SK-N-SH treated with all-trans-retinoic acid at 6 μM for 48 hours (cell line): ENCODE measurements around the gene LRRC4C.

Experiments used
- ATAC-seq: fragments of 200-7000 bp; cut with Tn5 transposase; 3 replicates; pipeline ENCODE4 v1.9.1; 2020; ENCODE audit warnings: mild to moderate bottlenecking, moderate library complexity
- ARNTL ChIP-seq: fragments of 450-650 bp; formaldehyde crosslinking; IDR thresholded peaks from 2 replicates; pipeline ENCODE4 v1.5.0; 2020; ENCODE audit warnings: low read depth, mild to moderate bottlenecking, moderate library complexity, borderline replicate concordance
- BACH2 ChIP-seq: fragments of 250-450 bp; sonication (Bioruptor Pico); IDR thresholded peaks from 2 replicates; pipeline ENCODE4 v1.9.0; 2021; ENCODE audit warnings: mild to moderate bottlenecking, borderline replicate concordance
- CREB5 ChIP-seq: fragments of 250-450 bp; sonication (Bioruptor Pico); IDR thresholded peaks from 2 replicates; pipeline ENCODE4 v1.5.1; 2020; ENCODE audit warnings: low read depth, mild to moderate bottlenecking, moderate library complexity
- CSDC2 ChIP-seq: fragments of 250-450 bp; sonication (Bioruptor Pico); IDR thresholded peaks from 2 replicates; pipeline ENCODE4 v1.5.0; 2020; ENCODE audit warnings: mild to moderate bottlenecking, moderate library complexity
- CSRNP3 ChIP-seq: fragments of 250-450 bp; sonication (Bioruptor Pico); IDR thresholded peaks from 2 replicates; pipeline ENCODE4 v1.5.1; 2021; ENCODE audit warnings: mild to moderate bottlenecking, moderate library complexity
- ESRRG ChIP-seq: fragments of 250-450 bp; sonication (Bioruptor Pico); IDR thresholded peaks from 2 replicates; pipeline ENCODE4 v1.6.1; 2021; ENCODE audit warnings: mild to moderate bottlenecking
- GLIS3 ChIP-seq: fragments of 250-450 bp; sonication (Bioruptor Pico); IDR thresholded peaks from 2 replicates; pipeline ENCODE4 v1.5.0; 2020; ENCODE audit warnings: mild to moderate bottlenecking, moderate library complexity
- ISL1 ChIP-seq: fragments of 250-450 bp; sonication (Bioruptor Pico); IDR thresholded peaks from 2 replicates; pipeline ENCODE4 v2.1.2; 2022; ENCODE audit warnings: mild to moderate bottlenecking, moderate library complexity
- POU6F1 ChIP-seq: fragments of 250-450 bp; sonication (Bioruptor Pico); IDR thresholded peaks from 2 replicates; pipeline ENCODE4 v1.8.0; 2021; ENCODE audit warnings: low read depth, mild to moderate bottlenecking, moderate library complexity, borderline replicate concordance
- PPARA ChIP-seq: fragments of 250-450 bp; sonication (Bioruptor Pico); IDR thresholded peaks from 2 replicates; pipeline ENCODE4 v1.5.0; 2020; ENCODE audit warnings: mild to moderate bottlenecking, borderline replicate concordance
- RARB ChIP-seq: fragments of 250-450 bp; sonication (Bioruptor Pico); IDR thresholded peaks from 2 replicates; pipeline ENCODE4 v1.8.0; 2021; ENCODE audit warnings: mild to moderate bottlenecking, moderate library complexity
- SNAI2 ChIP-seq: fragments of 250-450 bp; sonication (Bioruptor Pico); IDR thresholded peaks from 2 replicates; pipeline ENCODE4 v1.5.0; 2020; ENCODE audit warnings: mild to moderate bottlenecking, moderate library complexity
- TCF4 ChIP-seq: fragments of 250-450 bp; sonication (Bioruptor Pico); IDR thresholded peaks from 2 replicates; pipeline ENCODE4 v1.8.0; 2021; ENCODE audit warnings: mild to moderate bottlenecking, moderate library complexity, borderline replicate concordance
- TOX ChIP-seq: fragments of 250-450 bp; sonication (Bioruptor Pico); IDR thresholded peaks from 2 replicates; pipeline ENCODE4 v1.8.0; 2021; ENCODE audit warnings: mild to moderate bottlenecking, moderate library complexity, borderline replicate concordance
- ZC3H10 ChIP-seq: fragments of 250-450 bp; sonication (Bioruptor Pico); IDR thresholded peaks from 2 replicates; pipeline ENCODE4 v1.5.1; 2021; ENCODE audit warnings: mild to moderate bottlenecking, moderate library complexity
- ZFP3 ChIP-seq: fragments of 250-450 bp; sonication (Bioruptor Pico); IDR thresholded peaks from 2 replicates; pipeline ENCODE4 v1.5.0; 2020; ENCODE audit warnings: mild to moderate bottlenecking, moderate library complexity
- ZFP30 ChIP-seq: fragments of 450-650 bp; formaldehyde crosslinking; IDR thresholded peaks from 2 replicates; pipeline ENCODE4 v1.5.0; 2022; ENCODE audit warnings: mild to moderate bottlenecking, moderate library complexity
- ZNF565 ChIP-seq: fragments of 450-650 bp; formaldehyde crosslinking; conservative IDR thresholded peaks from 2 replicates; pipeline ENCODE4 v1.5.0; 2020; ENCODE audit warnings: low read depth, mild to moderate bottlenecking, moderate library complexity
- ZNF70 ChIP-seq: fragments of 450-650 bp; formaldehyde crosslinking; IDR thresholded peaks from 2 replicates; pipeline ENCODE4 v1.5.0; 2020; ENCODE audit warnings: mild to moderate bottlenecking, moderate library complexity
- ZNF8 ChIP-seq: fragments of 450-650 bp; formaldehyde crosslinking; IDR thresholded peaks from 2 replicates; pipeline ENCODE4 v1.5.0; 2020; ENCODE audit warnings: mild to moderate bottlenecking, moderate library complexity
- TF ChIP-seq, protein P1 (sequence below): fragments of 250-450 bp; sonication (Bioruptor Pico); IDR thresholded peaks from 2 replicates; pipeline ENCODE4 v1.5.0; 2020; ENCODE audit warnings: mild to moderate bottlenecking, moderate library complexity
- TF ChIP-seq, protein P2 (sequence below): fragments of 250-450 bp; sonication (Bioruptor Pico); IDR thresholded peaks from 2 replicates; pipeline ENCODE4 v1.8.0; 2020; ENCODE audit warnings: mild to moderate bottlenecking, moderate library complexity, borderline replicate concordance

Gene LRRC4C

DNA sequence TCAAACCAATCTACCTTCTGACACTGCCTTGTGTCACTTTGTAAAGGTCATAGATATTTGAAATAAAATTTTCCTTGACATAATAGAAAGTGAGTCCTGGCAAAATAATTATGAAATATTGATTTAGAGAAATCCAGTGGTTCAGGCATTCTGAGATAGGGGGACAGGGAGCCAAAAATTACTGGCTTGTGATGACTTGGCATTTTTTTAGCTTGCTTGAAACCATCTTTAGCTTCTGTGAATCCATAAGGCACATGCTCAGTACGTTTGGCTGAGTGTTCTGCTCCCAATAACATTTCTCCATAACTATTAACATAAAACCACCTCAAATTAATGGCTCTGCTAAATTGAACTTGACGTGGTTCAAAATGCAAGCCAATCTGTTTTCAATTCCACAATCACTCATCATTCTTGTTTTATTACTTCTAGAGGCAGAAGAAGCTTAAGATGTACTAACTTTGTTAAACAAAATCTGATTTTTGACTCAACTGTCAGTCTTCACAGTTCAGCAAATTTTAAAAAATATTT lies 209.0 kb downstream of the LRRC4C start (continued):
- TF ChIP-seq ZFP30 (CRISPR knock-in tag) = no peak
- no peak for TF ChIP-seq ZNF8 (CRISPR knock-in tag)
- TF ChIP-seq GLIS3 (CRISPR knock-in tag) = no peak
- no peak for TF ChIP-seq CSRNP3 (CRISPR knock-in tag)
- TF ChIP-seq BACH2 (CRISPR knock-in tag) = no peak
- no peak for TF ChIP-seq ZFP3 (CRISPR knock-in tag)
- TF ChIP-seq ISL1 (CRISPR knock-in tag) = no peak
- no peak for TF ChIP-seq RARB (CRISPR knock-in tag)
- no peak for TF ChIP-seq ESRRG (CRISPR knock-in tag)

DNA sequence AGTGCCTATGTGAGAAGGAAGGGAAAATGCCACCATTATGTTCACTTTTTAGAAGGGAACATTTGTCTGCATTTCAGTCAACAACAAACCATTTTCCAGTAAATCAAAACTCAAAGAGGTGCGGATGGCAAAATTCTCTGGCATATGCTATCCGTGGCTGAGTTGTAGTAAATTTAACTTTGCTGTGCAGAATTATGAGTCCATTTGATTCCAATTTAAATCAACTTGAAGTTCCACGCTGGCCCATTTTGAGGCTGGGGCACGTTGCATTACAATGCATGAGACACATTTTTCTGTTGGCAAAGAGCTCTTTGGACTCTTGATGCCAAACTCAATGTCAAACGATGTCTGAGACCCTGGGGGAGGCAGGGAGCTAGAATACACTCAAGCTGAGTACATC lies 211.8 kb downstream of the LRRC4C start:
- TF ChIP-seq ISL1 (CRISPR knock-in tag) (no peak), CSDC2 (no peak), POU6F1 (CRISPR knock-in tag) (no peak), ZFP30 (CRISPR knock-in tag) (no peak), TCF4 (CRISPR knock-in tag) (no peak), CREB5 (CRISPR knock-in tag) (no peak), SNAI2 (CRISPR knock-in tag) (no peak)
- TF ChIP-seq, all 23 proteins: peak for 0
- ATAC-seq = no peak

DNA sequence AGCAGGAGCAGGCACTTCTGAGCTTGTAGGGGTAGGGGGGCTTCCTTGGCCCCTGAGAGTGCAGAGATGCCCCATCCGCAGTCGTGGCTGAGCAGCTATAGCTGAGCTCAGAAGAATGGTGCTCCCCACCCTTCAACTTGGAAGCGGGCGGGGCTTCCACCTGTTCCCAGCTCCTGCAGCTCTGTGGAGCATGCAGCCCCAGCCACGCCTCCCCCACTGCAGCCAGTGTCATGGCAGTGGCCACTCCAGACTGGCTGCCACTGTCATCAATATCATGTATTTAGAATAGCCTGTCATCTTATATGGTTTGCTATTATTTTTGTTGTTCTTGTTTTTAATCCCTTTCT lies 213.1 kb downstream of the LRRC4C start:
- ATAC-seq = no peak
- TF ChIP-seq ZNF565 (CRISPR knock-in tag) = no peak
- TF ChIP-seq ZNF70 (CRISPR knock-in tag) = no peak
- TF ChIP-seq BACH2 (CRISPR knock-in tag) = no peak
- TF ChIP-seq TOX (CRISPR knock-in tag) = no peak
- TF ChIP-seq, protein P1, sequence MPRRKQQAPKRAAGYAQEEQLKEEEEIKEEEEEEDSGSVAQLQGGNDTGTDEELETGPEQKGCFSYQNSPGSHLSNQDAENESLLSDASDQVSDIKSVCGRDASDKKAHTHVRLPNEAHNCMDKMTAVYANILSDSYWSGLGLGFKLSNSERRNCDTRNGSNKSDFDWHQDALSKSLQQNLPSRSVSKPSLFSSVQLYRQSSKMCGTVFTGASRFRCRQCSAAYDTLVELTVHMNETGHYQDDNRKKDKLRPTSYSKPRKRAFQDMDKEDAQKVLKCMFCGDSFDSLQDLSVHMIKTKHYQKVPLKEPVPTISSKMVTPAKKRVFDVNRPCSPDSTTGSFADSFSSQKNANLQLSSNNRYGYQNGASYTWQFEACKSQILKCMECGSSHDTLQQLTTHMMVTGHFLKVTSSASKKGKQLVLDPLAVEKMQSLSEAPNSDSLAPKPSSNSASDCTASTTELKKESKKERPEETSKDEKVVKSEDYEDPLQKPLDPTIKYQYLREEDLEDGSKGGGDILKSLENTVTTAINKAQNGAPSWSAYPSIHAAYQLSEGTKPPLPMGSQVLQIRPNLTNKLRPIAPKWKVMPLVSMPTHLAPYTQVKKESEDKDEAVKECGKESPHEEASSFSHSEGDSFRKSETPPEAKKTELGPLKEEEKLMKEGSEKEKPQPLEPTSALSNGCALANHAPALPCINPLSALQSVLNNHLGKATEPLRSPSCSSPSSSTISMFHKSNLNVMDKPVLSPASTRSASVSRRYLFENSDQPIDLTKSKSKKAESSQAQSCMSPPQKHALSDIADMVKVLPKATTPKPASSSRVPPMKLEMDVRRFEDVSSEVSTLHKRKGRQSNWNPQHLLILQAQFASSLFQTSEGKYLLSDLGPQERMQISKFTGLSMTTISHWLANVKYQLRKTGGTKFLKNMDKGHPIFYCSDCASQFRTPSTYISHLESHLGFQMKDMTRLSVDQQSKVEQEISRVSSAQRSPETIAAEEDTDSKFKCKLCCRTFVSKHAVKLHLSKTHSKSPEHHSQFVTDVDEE = no peak
- no peak for TF ChIP-seq PPARA (CRISPR knock-in tag)
- no peak for TF ChIP-seq ZC3H10
- no peak for TF ChIP-seq SNAI2 (CRISPR knock-in tag)
- TF ChIP-seq ZNF8 (CRISPR knock-in tag) = no peak
- TF ChIP-seq ARNTL (CRISPR knock-in tag) = no peak
- TF ChIP-seq GLIS3 (CRISPR knock-in tag) = no peak
- TF ChIP-seq ISL1 (CRISPR knock-in tag) = no peak
- no peak for TF ChIP-seq ZFP30 (CRISPR knock-in tag)
- TF ChIP-seq, protein P2, sequence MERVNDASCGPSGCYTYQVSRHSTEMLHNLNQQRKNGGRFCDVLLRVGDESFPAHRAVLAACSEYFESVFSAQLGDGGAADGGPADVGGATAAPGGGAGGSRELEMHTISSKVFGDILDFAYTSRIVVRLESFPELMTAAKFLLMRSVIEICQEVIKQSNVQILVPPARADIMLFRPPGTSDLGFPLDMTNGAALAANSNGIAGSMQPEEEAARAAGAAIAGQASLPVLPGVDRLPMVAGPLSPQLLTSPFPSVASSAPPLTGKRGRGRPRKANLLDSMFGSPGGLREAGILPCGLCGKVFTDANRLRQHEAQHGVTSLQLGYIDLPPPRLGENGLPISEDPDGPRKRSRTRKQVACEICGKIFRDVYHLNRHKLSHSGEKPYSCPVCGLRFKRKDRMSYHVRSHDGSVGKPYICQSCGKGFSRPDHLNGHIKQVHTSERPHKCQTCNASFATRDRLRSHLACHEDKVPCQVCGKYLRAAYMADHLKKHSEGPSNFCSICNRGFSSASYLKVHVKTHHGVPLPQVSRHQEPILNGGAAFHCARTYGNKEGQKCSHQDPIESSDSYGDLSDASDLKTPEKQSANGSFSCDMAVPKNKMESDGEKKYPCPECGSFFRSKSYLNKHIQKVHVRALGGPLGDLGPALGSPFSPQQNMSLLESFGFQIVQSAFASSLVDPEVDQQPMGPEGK = no peak
- no peak for TF ChIP-seq CREB5 (CRISPR knock-in tag)
- TF ChIP-seq ESRRG (CRISPR knock-in tag) = no peak
- no peak for TF ChIP-seq ZFP3 (CRISPR knock-in tag)
- TF ChIP-seq TCF4 (CRISPR knock-in tag) = no peak
